ENCODE data around the gene RAB44. TPM values are rescaled to one million over a fixed set of nuclear protein-coding genes. Genes with fewer than 3 reads are reported as not detected.

Gene RAB44
- polyA plus RNA-seq, 1 experiment: 0.04 TPM

GRCh38 chr6:36751833-36752186 lies 54.2 kb downstream of the RAB44 start:
- POLR2A ChIA-PET: no interaction called here
- TF ChIP-seq CTCF (IDR thresholded peaks at IDR 0.05; ENCODE audit: insufficient read depth, low read depth, low read length): no peak
- Histone ChIP-seq H3K4me3 (ENCODE audit: low read depth, low read length) (no peak overlapping the region), H3K36me3 (ENCODE audit: control insufficient read depth, insufficient read depth, low read length) (no peaks in the 10 kb centered on the region), H3K27me3 (ENCODE audit: control insufficient read depth, insufficient read depth, low read length) (no peaks in the 10 kb centered on the region; the same call in 1 of the 2 replicates)
- CTCF ChIA-PET: interaction anchor here (1.1 to 4.5 kb wide), 4 partner anchors 15 to 136 kb away, joined by 3 to 20 read pairs (median 18); no protein-coding TSS in a partner anchor
- no peak for DNase-seq (ENCODE audit: low read depth)

GRCh38 chr6:36752187-36752885 lies 54.7 kb downstream of the RAB44 start:
- no peak for TF ChIP-seq CTCF (IDR thresholded peaks at IDR 0.05; ENCODE audit: insufficient read depth, low read depth, low read length)
- POLR2A ChIA-PET: no interaction called here
- Histone ChIP-seq H3K4me3 (ENCODE audit: low read depth, low read length) (no peak overlapping the region), H3K36me3 (ENCODE audit: control insufficient read depth, insufficient read depth, low read length) (no peaks in the 10 kb centered on the region), H3K27me3 (ENCODE audit: control insufficient read depth, insufficient read depth, low read length) (no peaks in the 10 kb centered on the region; the same call in 1 of the 2 replicates)
- no peak for DNase-seq (ENCODE audit: low read depth)
- CTCF ChIA-PET: interaction anchor here (1.1 to 4.5 kb wide), 5 partner anchors 12 to 137 kb away, joined by 3 to 20 read pairs (median 15); no protein-coding TSS in a partner anchor

GRCh38 chr6:36752886-36753506 lies 55.4 kb downstream of the RAB44 start:
- H3K27me3 ChIP-seq (ENCODE audit: control insufficient read depth, insufficient read depth, low read length): no peaks in the 10 kb centered on the region; the same call in 1 of the 2 replicates
- no peak for TF ChIP-seq CTCF (IDR thresholded peaks at IDR 0.05; ENCODE audit: insufficient read depth, low read depth, low read length)
- DNase-seq (ENCODE audit: low read depth): no peak
- no peaks in the 10 kb centered on the region for H3K36me3 ChIP-seq (ENCODE audit: control insufficient read depth, insufficient read depth, low read length)
- CTCF ChIA-PET: interaction anchor here (0.8 to 4.5 kb wide), 7 partner anchors 11 to 138 kb away, joined by 3 to 20 read pairs (median 5); no protein-coding TSS in a partner anchor
- POLR2A ChIA-PET: no interaction called here
- H3K4me3 ChIP-seq (ENCODE audit: low read depth, low read length): no peak overlapping the region

GRCh38 chr6:36753671-36754405 lies 56.2 kb downstream of the RAB44 start:
- ChIA-PET CTCF (interaction anchor here (0.8 to 4.5 kb wide), 8 partner anchors 10 to 138 kb away, joined by 3 to 20 read pairs (median 4); no protein-coding TSS in a partner anchor), POLR2A (interaction anchor here (0.6 kb wide), 1 partner anchor 126 kb away, joined by 8 read pairs; no protein-coding TSS in a partner anchor)
- no peak for TF ChIP-seq CTCF (IDR thresholded peaks at IDR 0.05; ENCODE audit: insufficient read depth, low read depth, low read length)

More at GRCh38 chr6:36753671-36754405, 56.2 kb downstream of the RAB44 start:
- no peaks in the 10 kb centered on the region for H3K27me3 ChIP-seq (ENCODE audit: control insufficient read depth, insufficient read depth, low read length)
- DNase-seq (ENCODE audit: low read depth): no peak
- H3K36me3 ChIP-seq (ENCODE audit: control insufficient read depth, insufficient read depth, low read length): no peaks in the 10 kb centered on the region
- no peak overlapping the region for H3K4me3 ChIP-seq (ENCODE audit: low read depth, low read length)
